Uterus (tissue), 4 donors: ENCODE results near the gene HNRNPA1. TPM values are rescaled to one million over a fixed set of nuclear protein-coding genes. Genes with fewer than 3 reads are reported as not detected.

Experiments
- DNase-seq, 2 donors: peaks; one replicate each; pipeline ENCODE4 v3.0.0-alpha.2; 2019 to 2020
- H3K27ac ChIP-seq, 2 donors: fragments of 200-600 bp; sonication (generic); 1 replicate in 1 of 2; 2 replicates in 1 of 2; pipeline ENCODE4 v1.5.1; 2016 to 2018
- H3K27me3 ChIP-seq, 2 donors: fragments of 200-600 bp; sonication (generic); one replicate each; pipeline ENCODE4 v1.5.1; 2018 to 2019; ENCODE audit warnings: control low read depth in 1 of 2
- H3K36me3 ChIP-seq, 2 donors: fragments of 200-600 bp; sonication (generic); one replicate each; pipeline ENCODE4 v1.5.1; 2019; ENCODE audit warnings: control low read depth in 1 of 2
- H3K4me1 ChIP-seq, 2 donors: fragments of 200-600 bp; sonication (generic); one replicate each; pipeline ENCODE4 v1.5.1; 2018 to 2019; ENCODE audit warnings: control low read depth in 1 of 2
- H3K4me3 ChIP-seq, 2 donors: fragments of 200-600 bp; sonication (generic); 1 replicate in 1 of 2; 2 replicates in 1 of 2; pipeline ENCODE4 v1.5.1; 2018 to 2019; ENCODE audit warnings: mild to moderate bottlenecking in 1 of 2
- H3K9me3 ChIP-seq, 2 donors: fragments of 200-600 bp; sonication (generic); one replicate each; pipeline ENCODE4 v1.5.1; 2019; ENCODE audit warnings: control low read depth in 1 of 2
- CTCF ChIP-seq, 4 experiments: fragments of 200-600 bp in 2 of 4; fragments of 450-650 bp in 2 of 4; sonication (generic) in 2 of 4; IDR thresholded peaks; one replicate each; pipeline ENCODE4 v1.5.1; 2016 to 2019; ENCODE audit warnings: antibody characterized with exemption in 4 of 4, mild to moderate bottlenecking in 2 of 4, moderate library complexity in 1 of 4
- POLR2A ChIP-seq, 2 donors: fragments of 450-650 bp; IDR thresholded peaks; one replicate each; pipeline ENCODE4 v1.6.1; 2016; ENCODE audit warnings: antibody characterized with exemption in 2 of 2, mild to moderate bottlenecking in 1 of 2, moderate library complexity in 1 of 2
- intact Hi-C: fragments of 100-400 bp; cut with DNase I; formaldehyde crosslinking; loops from one replicate; pipeline ENCODE4 v1.15.1; 2023; ENCODE audit warnings: low total_unique reads
- total RNA-seq, 4 donors: library from RNA; depleted of rRNA in 3 of 4; stranded (reverse); fragments of >200 nt in 3 of 4; gene quantifications; one replicate each; pipeline versions ENCODE4 v1.1.0 to v1.2.4, GENCODE V29; 2014 to 2023
- donor health status: DM: yes; HTN: yes; CAD: no.

Gene HNRNPA1
- total RNA-seq, 4 donors from 2014 or later, result 245 to 1,238 (median 796) TPM

- intact Hi-C loops, result loop anchor here (10.0 kb wide), 1 partner anchor 70 kb away; the partner anchor contains the start of gene GPR84
- no peaks in the 10 kb centered on the region for H3K9me3 ChIP-seq
- no peaks in the 10 kb centered on the region for H3K4me1 ChIP-seq
- no peak for DNase-seq
- no peak for TF ChIP-seq CTCF (IDR thresholded peaks at IDR 0.05)
- TF ChIP-seq POLR2A (IDR thresholded peaks at IDR 0.05), result no peak
- H3K27ac ChIP-seq, result no peak overlapping the region
- no peaks in the 10 kb centered on the region for H3K27me3 ChIP-seq
- H3K36me3 ChIP-seq, result no peaks in the 10 kb centered on the region
- H3K4me3 ChIP-seq, result no peak overlapping the region
Observed at GRCh38 chr12:54294953-54295566, 14.5 kb downstream of the HNRNPA1 start.

- intact Hi-C loops, result loop anchor here (10.0 kb wide), 1 partner anchor 68 kb away; the partner anchor contains the start of gene GPR84
- Histone ChIP-seq H3K9me3 (no peaks in the 10 kb centered on the region), H3K4me3 (no peak overlapping the region), H3K36me3 (no peaks in the 10 kb centered on the region), H3K27ac (no peak overlapping the region), H3K4me1 (no peaks in the 10 kb centered on the region), H3K27me3 (no peaks in the 10 kb centered on the region)
- TF ChIP-seq CTCF (IDR thresholded peaks at IDR 0.05), result no peak
- no peak for TF ChIP-seq POLR2A (IDR thresholded peaks at IDR 0.05)
- DNase-seq, result no peak
Observed at GRCh38 chr12:54296393-54297099, 16.0 kb downstream of the HNRNPA1 start.

- H3K36me3 ChIP-seq, result no peaks in the 10 kb centered on the region
- no peaks in the 10 kb centered on the region for H3K27me3 ChIP-seq
- intact Hi-C loops, result loop anchor here (10.0 kb wide), 1 partner anchor 66 kb away; the partner anchor contains the start of gene GPR84
- H3K4me1 ChIP-seq, result no peaks in the 10 kb centered on the region
- no peak for DNase-seq
- no peak overlapping the region for H3K27ac ChIP-seq
- H3K4me3 ChIP-seq, result no peak overlapping the region
- H3K9me3 ChIP-seq, result no peaks in the 10 kb centered on the region
- TF ChIP-seq CTCF (IDR thresholded peaks at IDR 0.05) (no peak), POLR2A (IDR thresholded peaks at IDR 0.05) (no peak)
Observed at GRCh38 chr12:54298904-54299303, 18.4 kb downstream of the HNRNPA1 start.

GRCh38 chr12:54299515-54300224 lies 19.1 kb downstream of the HNRNPA1 start:
- Histone ChIP-seq H3K27ac (no peak overlapping the region), H3K9me3 (no peaks in the 10 kb centered on the region), H3K4me1 (no peaks in the 10 kb centered on the region), H3K4me3 (no peak overlapping the region), H3K27me3 (peaks cover 0 to 3% of the 10 kb centered on the region in 2 donors), H3K36me3 (no peaks in the 10 kb centered on the region)
- DNase-seq, result no peak
- TF ChIP-seq POLR2A (IDR thresholded peaks at IDR 0.05), result no peak
- TF ChIP-seq CTCF (IDR thresholded peaks at IDR 0.05), result no peak
- intact Hi-C loops, result loop anchor here (10.0 kb wide), 1 partner anchor 65 kb away; the partner anchor contains the start of gene GPR84
